GM10266 (cell line): ENCODE data around the gene ARHGEF17.
A peak's percentile ranks its signal among the peaks of the same experiment; 100 is the strongest.

Source experiments
- DNase-seq: peaks from one replicate; pipeline ENCODE4 v3.0.0; 2012; ENCODE audit errors: extremely low spot score
- TF ChIP-seq, protein P1 (sequence below): IDR thresholded peaks from 2 replicates; pipeline ENCODE4 v1.5.1; 2012; ENCODE audit warnings: mild to moderate bottlenecking, low read depth; ENCODE audit not compliant: control insufficient read depth, insufficient read depth; ENCODE audit errors: missing control alignments

Gene ARHGEF17

DNA sequence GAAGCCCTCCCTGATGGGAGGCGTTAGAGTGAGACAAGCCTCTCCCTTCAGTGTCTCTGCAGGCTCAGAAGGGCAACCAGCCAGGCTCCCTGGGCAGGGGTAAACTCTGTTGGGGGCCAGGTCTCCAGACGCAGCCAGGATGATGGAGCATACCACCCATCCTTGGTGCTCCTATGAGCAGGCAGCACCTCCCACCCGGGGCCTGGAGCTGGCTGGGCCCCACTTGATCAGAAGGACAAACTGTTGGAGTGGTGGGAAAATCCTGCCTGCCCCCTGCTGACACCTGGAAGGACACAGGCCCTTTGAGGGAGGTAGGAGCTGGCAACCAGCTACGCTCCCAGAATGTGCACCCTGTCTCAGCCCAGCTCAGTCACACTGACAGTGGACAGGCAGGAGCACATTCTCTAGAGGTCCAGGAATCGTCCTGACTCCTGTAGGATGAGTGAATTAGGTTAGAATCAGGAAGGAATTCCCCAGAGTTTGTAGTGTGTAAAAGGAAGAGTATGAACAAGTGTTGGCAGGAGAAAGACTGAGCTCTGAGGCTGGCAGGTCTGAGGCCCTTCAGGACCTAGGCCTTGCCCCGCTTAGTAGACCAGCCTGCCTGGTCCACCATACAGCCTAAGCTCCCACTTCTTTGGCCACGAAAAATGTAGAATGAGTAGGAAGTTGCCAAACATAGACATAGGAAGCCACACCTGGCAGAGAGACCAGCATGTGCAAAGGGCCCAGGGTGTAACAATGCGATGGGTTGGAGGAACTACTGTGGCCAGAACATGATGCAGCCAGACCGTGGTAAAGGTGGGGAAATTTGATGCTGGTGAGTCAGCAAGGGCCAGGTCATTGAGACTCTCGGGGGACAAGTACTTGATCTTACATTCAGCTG, 19.1 kb downstream of the ARHGEF17 start:
- TF ChIP-seq, protein P1, sequence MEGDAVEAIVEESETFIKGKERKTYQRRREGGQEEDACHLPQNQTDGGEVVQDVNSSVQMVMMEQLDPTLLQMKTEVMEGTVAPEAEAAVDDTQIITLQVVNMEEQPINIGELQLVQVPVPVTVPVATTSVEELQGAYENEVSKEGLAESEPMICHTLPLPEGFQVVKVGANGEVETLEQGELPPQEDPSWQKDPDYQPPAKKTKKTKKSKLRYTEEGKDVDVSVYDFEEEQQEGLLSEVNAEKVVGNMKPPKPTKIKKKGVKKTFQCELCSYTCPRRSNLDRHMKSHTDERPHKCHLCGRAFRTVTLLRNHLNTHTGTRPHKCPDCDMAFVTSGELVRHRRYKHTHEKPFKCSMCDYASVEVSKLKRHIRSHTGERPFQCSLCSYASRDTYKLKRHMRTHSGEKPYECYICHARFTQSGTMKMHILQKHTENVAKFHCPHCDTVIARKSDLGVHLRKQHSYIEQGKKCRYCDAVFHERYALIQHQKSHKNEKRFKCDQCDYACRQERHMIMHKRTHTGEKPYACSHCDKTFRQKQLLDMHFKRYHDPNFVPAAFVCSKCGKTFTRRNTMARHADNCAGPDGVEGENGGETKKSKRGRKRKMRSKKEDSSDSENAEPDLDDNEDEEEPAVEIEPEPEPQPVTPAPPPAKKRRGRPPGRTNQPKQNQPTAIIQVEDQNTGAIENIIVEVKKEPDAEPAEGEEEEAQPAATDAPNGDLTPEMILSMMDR = no peak
- peak; percentile 62 for DNase-seq

DNA sequence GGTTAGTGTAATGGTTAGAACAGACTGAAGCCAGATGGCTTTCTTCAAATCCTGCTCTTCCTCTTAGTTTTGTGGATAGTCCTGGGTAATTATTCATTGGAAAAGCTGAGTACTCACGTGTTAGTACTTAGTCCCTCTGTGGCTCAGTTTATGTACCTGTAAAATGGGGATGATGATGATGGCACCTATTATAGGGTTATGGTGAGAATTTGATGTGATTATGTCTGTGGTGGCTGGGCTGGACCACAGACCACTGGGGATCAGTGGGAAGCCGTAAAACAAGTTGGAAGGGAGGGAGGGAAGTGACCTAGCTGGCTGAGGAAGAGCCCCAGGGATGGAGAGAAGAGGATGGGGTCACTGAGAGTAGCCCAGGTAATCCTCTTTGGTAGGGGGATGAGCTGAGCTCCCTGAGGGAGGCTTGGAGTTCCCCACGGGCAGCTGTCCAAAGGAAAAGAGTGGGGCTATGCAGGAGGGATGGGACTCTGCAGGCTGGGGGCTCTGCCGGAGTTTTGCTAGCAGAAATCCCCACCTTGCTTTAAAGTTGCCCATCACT, 19.8 kb downstream of the ARHGEF17 start:
- DNase-seq = no peak
- TF ChIP-seq, protein P1 = no peak

DNA sequence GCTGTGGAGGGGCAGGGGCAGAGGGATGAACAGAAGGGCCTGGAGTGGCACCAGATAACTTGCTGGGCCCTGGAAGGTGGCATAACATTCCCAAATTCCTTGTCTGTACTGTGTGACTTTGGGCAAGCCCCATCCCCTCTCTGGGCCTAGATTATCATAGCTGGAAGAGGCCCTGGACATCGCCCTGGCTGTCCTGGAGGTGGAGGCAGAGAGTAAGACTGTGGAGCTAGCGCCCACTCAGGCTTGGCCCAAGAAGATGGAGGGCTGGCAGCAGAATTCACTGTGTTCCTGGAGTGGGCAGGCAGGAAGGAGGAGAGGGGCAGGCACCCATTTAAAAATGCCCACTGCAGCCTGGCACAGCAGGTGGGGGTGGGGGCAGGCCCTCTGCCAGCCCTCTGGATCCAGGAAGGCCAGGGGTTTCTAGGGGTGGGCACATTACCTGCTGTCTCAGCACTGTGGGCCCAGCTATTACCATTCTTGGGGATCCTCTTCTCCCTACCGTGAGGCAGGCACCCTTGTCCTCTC, 22.6 kb downstream of the ARHGEF17 start:
- no peak for DNase-seq
- TF ChIP-seq, protein P1 = peak; percentile 34

DNA sequence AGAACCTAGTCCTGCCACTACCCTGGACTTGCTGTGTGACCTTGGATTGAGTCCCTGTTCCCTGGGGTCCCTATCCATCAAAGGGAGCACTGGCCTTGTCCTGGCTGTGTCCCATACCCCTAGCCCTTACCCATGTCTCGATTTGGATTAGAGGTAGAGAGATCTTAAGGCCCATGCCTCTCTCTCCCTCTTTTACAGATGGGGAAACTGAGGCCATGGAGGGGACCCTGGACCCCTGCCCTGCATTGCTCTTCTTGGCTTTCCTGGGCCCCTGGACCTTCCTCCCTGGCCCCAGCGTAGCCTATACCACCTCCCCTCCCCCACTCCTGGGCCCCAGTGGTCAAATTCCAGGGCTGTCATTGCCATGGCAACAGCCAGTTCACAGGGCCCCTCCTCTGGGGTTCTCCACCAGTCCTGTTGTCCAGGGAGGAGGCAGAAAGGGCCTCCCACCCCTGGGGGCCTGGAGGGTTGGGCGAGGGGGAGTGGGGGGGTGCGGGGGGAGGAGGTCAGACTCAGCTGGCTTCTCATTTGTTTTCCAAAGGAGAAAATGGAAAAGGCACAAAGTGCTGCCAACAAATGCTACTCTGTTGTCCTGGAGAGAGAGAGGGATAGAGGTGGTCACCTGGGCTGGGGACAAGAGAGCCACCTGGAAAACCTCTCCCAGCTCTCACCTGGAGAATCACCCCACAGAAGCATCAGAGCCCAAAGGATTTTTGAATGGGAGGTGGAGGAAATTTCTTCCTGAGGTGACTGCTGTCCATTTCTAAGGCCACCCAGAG, 23.3 kb downstream of the ARHGEF17 start:
- TF ChIP-seq, protein P1 = no peak
- no peak for DNase-seq

DNA sequence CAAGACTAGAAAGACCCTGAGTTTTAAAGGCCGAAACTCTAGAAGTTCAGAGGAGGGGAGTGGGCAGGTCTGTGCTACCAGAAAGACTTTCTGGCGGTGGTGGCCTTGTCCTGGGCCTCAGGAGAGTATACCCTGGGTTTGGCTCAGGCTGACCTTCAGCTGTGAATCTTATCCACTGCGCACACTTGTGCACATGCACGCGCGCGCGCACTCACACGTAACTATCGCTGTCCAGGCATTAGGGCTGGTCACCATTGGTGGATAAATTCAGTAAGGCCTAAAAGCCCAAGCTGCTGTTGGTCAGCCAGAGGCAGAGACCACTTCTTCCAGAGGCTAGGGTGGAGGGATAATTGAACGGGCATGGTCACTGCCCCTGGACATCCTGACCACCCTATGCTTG, 25.1 kb downstream of the ARHGEF17 start:
- TF ChIP-seq, protein P1 = no peak
- no peak for DNase-seq

DNA sequence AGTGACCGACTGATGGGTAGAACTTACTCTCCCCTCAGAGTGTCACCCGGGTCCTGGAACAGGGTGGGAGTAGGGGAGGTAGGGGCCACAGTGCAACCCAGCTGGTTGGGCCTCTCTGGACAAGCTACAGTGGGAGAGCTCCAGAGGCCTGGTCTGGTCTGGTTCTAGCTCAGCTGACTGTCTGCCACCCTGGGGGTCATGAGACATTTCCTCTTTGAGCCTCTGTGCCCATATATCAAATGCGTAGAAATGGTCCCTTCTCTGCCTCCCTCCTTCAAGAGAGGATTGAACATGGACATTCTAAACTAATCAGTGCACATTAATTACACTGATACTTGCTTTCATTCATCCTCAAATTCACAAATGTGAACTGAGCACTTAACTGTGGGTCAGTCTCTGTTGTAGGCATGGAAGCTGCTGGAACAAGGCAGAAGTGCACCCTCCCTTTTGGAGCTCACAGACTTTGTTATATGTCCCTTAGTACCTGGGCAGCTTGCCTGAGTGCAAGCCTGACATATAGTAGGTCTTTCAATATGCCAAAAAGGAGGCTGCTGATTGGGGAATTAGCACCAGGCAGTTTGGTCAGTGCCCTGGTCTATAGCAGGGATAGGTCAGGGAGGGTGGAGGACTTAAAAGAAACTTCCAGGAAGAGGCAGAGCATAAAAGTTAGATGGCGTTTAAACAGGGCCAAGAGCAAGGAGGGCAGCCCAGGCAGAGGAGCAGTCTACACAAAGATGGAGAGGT, 25.7 kb downstream of the ARHGEF17 start:
- no peak for DNase-seq
- TF ChIP-seq, protein P1 = no peak
